ENCODE data around the gene TBC1D14. TPM values are rescaled to one million over a fixed set of nuclear protein-coding genes. Genes with fewer than 3 reads are reported as not detected.

The TBC1D14 gene
- total RNA-seq, 2 experiments from 2014 or later = 46.9 to 47.4 TPM

DNA sequence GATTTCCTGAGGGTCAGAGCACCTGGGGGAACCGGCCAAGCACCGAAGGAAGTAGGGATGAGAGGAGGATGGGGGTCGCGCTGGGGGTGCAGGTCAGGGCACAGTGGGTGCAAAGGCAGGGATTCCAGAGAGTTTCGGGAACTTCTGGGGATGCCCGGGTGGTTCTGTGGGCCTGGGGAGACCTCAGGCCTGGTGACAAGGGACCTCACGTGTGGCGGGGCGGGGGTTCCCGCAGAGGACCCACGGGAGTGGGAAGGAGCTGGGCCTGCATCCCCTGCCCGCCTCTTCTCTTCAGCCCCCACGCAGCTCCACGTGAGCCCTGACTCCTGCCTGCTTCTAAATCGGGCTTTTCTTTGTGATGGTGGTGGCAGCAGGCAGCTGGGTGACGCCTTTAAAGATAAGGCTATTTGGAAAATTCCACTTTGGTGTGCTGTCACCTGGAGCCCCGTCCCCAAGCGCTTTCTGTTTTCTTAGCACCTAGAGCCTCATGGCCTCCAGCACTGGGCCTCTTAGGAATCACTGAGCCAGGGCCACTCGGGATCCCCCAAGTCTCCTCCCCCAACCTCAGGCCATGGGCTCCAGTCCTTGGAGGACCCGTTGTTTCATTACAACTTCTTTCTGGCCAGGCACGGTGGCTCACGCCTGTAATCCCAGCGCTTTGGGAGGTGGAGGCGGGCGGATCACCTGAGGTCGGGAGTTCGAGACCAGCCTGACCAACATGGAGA lies 7.1 kb upstream of the TBC1D14 start:
- POLR2A ChIA-PET = interaction anchor here (0.6 kb wide), 1 partner anchor 212 kb away, joined by 4 read pairs; no protein-coding TSS in a partner anchor
- CTCF ChIA-PET = interaction anchor here (3.8 kb wide), 1 partner anchor 29 kb away, joined by 12 read pairs; no protein-coding TSS in a partner anchor

DNA sequence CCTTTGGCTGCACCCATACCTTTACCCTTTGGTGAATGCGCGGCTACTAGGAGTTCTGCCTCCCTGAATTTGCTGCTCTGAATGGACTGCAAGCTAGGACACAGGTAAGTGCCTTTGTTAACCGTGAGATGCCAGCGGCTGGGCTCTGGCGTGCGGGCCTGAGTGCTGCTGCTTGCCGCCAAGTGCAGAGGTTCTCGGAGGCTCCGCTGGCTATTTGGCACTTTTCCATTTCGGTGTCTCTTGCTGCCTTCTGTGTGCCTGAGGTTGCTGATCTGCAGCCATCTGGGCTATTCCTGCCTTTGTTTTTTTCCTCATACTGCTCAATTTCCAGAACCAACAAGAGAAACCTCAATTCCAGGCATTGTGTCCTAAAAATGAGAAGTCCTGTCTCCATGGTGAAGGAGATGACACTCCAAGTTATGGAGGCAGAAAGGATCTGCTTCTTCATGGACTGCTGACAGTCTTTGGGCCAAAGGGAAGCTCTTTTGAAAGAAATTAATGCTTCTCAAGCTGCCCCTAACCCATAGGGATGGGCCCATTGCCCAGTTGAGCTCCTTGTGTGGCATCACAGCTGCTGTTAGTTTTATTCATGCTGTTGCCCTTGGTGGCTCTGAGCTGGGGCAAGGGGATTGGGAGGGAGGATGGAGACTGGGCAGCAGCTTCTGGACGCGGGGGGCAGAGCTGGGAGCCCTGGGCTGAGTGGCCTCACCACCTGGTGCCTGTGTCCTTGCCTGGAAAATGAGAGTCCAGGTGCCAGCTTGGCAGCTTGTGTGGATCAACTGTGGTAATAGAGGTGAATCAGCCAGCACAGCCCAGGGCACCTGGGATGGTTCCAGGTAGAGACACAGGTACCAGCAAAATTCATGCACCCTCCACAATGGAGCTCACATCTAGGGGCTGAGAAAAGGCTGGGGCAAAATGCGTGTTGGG lies 3.8 kb upstream of the TBC1D14 start:
- ChIA-PET POLR2A (no interaction called here), CTCF (interaction anchor here (0.7 to 1.3 kb wide), 3 partner anchors 20 to 186 kb away, joined by 3 to 4 read pairs (median 3); no protein-coding TSS in a partner anchor)

DNA sequence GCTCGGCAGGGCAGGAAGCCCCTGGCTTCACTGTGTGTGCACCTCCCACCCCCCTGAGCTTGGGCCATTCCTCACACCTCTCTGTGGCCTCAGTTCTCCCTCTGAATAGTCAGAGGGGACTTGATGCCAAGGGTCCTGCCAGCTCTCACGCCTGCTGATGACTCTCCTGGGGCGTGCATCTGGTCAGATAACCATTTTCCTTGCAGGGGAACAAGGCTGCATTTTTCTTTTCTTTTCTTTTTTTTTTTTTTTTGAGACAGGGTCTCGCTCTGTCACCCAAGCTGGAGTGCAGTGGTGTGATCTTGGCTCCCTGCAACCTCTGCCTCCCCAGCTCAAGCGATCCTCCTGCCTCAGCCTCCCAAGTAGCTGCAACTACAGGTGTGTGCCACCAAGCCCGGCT lies 3.1 kb upstream of the TBC1D14 start:
- CTCF ChIA-PET = interaction anchor here (0.8 to 1.3 kb wide), 2 partner anchors 20 to 186 kb away, joined by 3 to 4 read pairs; no protein-coding TSS in a partner anchor
- POLR2A ChIA-PET = interaction anchor here (0.6 kb wide), 1 partner anchor 94 kb away, joined by 4 read pairs; no protein-coding TSS in a partner anchor

DNA sequence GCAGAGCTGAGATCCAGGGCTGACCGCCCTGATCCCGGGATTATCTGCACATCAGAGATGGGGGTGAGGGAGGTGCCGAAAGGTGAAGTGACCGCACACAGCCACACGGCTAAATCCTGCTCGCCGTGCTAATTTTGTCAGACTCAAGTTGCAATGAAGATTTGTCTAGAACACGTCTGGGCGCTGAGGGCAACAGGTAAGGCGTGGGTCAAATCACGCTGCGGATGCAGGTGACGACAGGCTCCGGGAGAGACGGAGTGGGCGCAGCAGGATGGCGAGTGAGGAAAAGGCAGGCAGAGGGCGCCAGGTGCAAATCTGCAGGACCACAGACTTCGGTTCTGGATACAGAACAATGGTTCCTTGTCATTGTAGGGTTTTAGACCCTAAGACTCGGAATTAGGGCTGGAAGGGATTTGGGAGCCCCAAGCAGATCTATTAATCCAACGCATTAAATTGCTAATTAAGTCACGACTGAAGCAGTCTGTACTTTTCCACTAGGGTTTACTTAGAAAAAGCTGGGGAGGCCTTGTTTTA lies 1.9 kb upstream of the TBC1D14 start:
- POLR2A ChIA-PET = no interaction called here

DNA sequence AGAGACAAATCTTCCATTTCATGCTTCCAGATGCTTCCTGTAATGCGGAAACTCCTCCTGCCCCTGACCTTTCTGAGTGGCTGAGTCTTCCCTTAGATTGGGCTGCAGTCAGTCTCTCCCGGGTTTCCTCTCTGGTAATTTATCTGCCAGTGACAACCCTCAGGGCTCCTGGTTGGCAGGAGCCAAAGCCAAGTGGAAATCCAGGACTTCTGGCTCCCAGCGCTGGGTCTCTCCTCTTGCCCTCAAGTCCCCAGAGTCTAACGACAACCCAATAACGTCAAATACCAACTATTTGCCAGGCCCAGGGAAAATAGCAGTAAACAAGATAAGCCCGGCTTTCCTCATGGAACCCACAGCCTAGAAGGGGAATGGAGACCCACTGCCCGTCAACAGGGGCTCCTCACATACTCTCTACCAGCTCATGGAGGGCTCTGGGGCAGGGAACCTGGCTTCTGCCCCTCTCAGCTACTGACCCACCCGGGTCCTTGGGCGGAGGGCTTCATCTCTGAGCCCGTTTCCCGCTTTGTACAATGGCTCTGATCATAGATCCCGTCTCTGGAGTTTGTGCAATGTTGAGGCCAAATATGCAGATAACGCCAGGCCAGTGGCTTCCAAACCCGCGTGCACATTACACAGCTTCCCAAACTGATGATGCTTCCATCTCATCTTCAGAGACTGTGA lies 1.1 kb upstream of the TBC1D14 start:
- ChIA-PET POLR2A (interaction anchor here (0.5 to 1.8 kb wide), 13 partner anchors 9 to 242 kb away, joined by 3 to 27 read pairs (median 5); partner anchors contain the start of gene TADA2B), CTCF (interaction anchor here (0.7 to 2.4 kb wide), 10 partner anchors 8 to 234 kb away, joined by 3 to 13 read pairs (median 4); partner anchors contain the start of genes GRPEL1 and MRFAP1L1)

More for the DNA sequence above, 1.9 kb upstream of the TBC1D14 start:
- CTCF ChIA-PET = interaction anchor here (1.7 to 2.4 kb wide), 2 partner anchors 7 to 9 kb away, joined by 4 to 13 read pairs; no protein-coding TSS in a partner anchor

DNA sequence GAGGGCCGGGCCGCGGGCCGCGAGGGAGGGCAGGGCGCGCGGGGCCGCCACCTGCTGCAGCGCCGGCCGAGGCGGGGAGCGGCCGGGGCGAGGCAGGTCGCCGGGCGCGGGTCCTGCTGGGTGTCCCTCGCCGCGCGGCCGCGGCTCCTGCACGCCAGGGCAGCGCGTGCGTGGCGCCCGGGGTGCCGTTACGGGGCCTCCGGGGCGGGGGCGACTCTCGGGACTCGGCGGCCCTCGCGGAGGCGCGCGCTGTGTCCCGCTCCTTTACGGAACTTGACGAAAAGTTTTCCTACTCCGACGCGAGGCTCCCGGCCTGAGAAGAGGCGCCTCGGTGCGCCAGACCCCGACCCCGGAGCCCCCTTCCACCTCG lies 329 bp downstream of the TBC1D14 start:
- ChIA-PET CTCF (interaction anchor here (0.9 to 2.4 kb wide), 5 partner anchors 11 to 190 kb away, joined by 3 to 13 read pairs (median 3); a partner anchor contains a TSS), POLR2A (interaction anchor here (0.9 to 2.4 kb wide), 8 partner anchors 10 to 236 kb away, joined by 3 to 27 read pairs (median 5); partner anchors contain the start of gene GRPEL1)

DNA sequence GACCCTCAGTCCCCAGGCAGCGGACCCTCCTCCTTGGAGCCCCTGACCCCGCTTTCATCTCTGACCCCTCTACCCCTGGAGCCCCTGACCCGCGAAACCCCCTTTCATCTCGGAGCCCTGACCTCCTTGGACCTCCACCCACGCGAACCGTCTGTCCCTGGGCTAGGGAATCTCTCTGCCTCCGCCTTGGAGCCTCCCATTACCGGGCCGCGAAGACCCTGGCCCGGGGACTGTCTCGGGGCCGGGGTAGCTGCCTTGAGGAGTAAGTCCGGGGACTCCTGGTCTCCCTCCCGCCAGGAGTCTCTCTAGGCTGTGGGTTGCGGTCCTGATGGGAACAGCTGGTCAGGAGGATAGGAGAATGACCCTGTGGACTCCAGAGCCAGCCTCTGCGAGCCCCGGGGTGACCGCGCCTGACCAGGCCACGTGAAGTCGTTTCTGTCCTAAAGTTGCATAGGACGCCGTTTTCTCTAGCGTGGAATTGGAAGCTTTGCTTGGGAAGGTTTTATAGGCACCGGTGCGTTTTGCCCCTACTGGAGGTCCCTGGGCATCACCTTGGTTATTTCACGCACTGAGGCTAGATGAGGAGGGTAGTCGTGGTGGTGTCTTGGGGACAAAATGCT lies 824 bp downstream of the TBC1D14 start:
- CTCF ChIA-PET = interaction anchor here (0.6 to 1.3 kb wide), 4 partner anchors 64 to 364 kb away, joined by 3 read pairs; partner anchors contain the start of gene GRPEL1
- POLR2A ChIA-PET = interaction anchor here (1.0 to 2.4 kb wide), 2 partner anchors 76 to 158 kb away, joined by 5 to 6 read pairs; partner anchors contain the start of gene GRPEL1

DNA sequence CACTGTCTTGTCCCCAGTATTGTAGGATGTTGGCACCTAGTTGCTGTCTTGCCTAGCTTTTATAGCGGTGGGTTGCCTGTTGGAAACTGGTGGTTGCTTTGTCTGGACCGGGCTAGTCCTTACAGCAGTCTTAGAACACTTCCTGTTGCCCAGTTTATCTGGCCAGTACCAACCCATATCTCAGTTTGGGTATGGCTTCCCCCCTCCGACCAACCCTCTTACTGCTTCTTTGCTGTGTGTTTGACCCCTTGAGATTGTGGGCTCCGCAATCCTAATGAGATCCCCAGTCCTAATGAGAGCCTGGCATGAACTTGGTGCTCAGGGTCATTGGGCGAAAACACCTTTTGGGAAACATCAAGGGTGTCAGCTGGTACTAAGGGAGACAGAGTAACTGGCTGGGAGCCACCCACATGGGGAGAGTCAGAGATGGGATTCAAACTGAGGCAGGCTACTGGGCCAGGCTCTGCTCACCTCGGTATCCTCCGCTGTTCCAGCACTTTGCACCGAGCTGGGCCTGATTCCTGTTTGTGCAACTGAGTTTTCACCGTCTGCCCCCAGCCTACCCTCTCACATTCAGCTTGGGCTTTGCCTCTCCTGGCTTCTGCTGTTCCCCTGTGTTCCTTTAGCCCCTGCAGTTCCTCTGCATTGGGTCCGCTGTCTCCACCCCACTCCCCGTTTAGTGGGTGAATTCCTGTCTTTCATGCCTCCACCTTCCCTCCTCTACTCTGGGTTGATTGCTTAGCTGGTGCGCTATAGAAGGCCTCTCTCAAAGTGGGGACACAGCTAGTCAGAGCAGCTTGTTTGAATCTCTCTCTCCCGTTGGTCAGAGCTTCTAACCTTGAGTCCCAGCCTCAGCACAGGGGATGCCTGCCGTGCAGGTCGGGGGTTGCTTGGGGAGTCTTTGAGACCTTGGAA lies 1.6 kb downstream of the TBC1D14 start:
- CTCF ChIA-PET = interaction anchor here (0.6 to 1.3 kb wide), 6 partner anchors 61 to 365 kb away, joined by 3 to 5 read pairs (median 3); partner anchors contain the start of gene GRPEL1
- POLR2A ChIA-PET = interaction anchor here (1.0 to 2.4 kb wide), 2 partner anchors 75 to 157 kb away, joined by 5 to 6 read pairs; partner anchors contain the start of gene GRPEL1

DNA sequence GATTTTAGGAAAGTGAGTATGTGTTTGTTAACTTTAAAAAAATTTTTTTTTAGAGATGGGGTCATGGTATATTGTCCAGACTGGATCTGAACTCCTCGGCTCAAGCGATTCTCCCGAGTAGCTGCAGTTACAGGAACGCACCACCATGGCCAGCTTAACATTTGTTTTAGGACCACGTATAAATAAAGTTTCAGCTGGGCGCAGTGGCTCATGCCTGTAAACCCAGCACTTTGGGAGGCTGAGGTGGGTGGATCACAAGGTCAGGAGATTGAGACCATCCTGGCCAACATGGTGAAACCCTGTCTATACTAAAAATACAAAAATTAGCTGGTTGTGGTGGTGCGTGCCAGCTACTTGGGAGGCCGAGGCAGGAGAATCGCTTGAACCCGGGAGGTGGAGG lies 2.3 kb downstream of the TBC1D14 start:
- CTCF ChIA-PET = interaction anchor here (0.9 to 1.3 kb wide), 3 partner anchors 12 to 62 kb away, joined by 3 to 5 read pairs (median 3); no protein-coding TSS in a partner anchor
- POLR2A ChIA-PET = interaction anchor here (2.4 kb wide), 1 partner anchor 156 kb away, joined by 6 read pairs; the partner anchor contains the start of gene GRPEL1

DNA sequence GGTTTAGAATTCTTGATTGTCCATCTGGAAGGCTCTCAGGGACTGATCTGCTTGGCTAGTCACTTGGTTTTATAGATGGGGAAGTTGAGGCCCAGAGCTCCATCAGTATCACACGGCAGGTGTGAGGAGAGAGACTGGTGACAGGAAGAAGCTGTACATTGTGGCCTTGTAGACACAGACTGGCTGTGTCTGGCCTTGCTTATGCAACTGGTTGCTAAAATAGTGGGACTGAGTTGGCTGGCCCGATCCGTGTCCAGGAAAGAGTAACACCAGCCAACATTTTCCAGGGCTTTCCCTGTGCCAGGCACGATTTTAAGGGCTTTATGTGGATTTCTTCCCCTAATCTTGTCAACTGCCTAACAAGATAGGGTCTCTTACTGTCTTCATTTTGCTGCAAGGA lies 2.8 kb downstream of the TBC1D14 start:
- CTCF ChIA-PET = interaction anchor here (0.9 to 1.7 kb wide), 3 partner anchors 13 to 155 kb away, joined by 3 to 5 read pairs (median 4); partner anchors contain the start of gene GRPEL1
- POLR2A ChIA-PET = interaction anchor here (2.4 kb wide), 1 partner anchor 156 kb away, joined by 6 read pairs; the partner anchor contains the start of gene GRPEL1

DNA sequence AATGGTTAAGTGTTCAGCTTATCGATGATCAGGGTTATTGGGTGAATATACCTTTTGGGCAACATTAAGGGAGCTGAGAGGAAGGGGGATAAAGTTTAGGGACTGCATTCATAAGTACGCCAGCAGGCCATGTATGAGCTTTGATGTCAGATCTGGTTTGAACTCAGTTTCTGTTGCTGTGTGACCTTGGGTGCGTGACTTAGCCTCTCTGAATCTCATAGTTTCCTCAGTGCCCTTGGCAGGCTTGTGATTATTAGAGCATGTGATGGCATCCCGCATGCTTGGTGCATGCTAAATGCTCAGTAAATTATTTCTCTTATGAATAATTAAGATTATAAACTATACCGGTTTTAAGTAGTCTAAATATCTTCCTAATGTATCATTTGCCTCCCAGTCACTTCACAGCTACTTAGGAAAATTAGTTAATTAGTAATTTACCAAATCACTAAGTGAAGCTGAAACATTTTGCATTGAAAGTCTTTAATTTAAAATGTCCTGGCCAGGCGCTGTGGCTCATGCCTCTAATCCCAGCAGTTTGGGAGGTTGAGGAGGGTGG lies 3.8 kb downstream of the TBC1D14 start:
- CTCF ChIA-PET = interaction anchor here (0.7 to 1.7 kb wide), 3 partner anchors 28 to 154 kb away, joined by 3 to 4 read pairs (median 3); partner anchors contain the start of gene GRPEL1
- POLR2A ChIA-PET = no interaction called here

DNA sequence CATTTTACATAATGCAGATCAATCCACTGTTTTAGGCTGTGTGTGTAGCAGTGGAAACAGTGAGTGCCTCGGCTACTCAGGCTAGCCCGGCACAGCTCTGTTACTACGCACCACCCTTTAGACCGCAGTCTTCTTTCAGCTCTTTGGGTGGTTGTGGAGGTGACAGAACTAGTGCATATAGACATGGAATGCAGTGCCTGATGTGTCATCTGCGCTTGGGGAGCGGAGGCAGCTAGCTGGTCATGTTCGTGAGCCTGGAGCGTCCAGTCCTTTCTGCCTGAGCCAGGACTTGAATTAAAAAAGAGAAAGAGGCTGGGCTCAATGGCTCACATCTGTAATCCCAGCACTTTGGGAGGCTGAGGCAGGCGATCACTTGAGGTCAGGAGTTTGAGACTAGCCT lies 4.8 kb downstream of the TBC1D14 start:
- ChIA-PET POLR2A (no interaction called here), CTCF (interaction anchor here (0.8 kb wide), 1 partner anchor 27 kb away, joined by 3 read pairs; no protein-coding TSS in a partner anchor)

DNA sequence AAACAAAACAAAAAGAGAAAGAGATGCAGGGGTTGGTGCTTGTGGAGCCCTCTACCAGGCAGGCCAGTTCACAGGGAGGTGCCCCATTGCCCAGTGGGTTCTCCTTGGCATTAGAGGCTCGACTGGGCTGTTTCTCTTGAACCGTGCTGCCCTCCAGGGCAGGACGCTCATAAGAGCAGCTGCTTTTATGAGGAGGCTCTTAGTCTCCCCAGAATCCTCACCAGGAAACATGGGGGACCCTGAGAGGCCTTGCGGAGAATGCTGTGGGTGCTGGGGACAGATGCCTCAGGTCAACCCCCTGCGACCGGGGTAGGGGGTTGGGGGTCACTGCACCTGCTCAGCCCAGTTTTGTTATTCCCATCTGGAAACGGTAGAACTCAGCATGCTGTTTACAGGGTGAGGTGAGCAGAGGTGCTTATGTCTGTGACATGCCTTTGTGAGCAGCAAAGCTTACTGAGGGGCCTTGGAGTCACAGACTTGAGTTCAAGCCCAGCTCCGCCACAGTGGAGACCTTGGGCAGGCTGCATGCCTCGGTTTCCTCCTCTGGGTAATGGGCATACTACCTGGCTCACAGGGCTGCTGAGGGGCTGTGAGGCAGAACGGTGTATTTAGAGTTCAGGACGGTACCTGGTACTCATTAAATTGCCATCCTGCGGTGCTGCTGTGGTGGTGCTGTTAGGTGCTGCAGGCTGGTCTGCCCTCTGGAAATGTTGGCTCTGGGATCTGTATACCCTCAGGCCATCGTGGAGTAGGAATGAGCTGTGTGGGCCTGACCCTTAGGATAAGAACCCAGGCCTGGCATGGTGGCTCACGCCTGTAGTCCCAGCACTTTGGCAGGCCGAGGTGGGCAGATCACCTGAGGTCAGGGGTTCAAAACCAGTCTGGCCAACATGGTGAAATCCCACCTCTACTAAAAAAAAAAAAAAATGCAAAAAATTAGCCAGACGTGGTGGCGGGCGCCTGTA lies 5.7 kb downstream of the TBC1D14 start:
- ChIA-PET POLR2A (no interaction called here), CTCF (no interaction called here)

DNA sequence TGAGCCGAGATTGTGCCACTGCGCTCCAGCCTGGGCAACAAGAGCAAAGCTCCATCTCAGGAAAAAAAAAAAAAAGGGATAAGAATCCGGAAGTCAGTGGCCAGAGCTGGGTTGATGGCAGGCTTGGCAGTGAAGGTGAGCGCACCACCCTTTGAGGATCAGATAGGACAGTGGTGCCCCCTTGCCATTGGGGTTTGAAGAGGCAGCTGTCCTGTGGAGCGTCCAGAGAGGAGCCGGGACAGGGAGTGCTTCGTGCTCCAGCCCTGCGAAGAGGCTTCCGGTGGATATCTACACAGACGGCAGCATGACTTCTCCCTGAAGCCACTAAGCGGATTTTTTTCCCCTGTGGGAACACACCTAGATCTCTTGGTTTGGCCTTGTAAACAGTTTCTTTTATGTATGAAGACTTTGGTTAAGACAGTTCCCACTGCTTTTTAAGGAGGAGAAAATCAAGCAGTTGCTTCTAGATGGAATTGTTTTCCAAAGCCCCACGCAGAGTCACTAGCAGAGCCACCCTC lies 6.5 kb downstream of the TBC1D14 start:
- ChIA-PET POLR2A (no interaction called here), CTCF (no interaction called here)

Data from activated CD8-positive, alpha-beta memory T cell treated with anti-CD3 and anti-CD28 coated beads for 36 hours (primary cell).